HepG2 (cell line): Measurements from ENCODE around the gene GFER. TPM values are rescaled to one million over a fixed set of nuclear protein-coding genes. Genes with fewer than 3 reads are reported as not detected.

ENCODE experiments used
- DMTF1 ChIP-seq: sonication (generic); formaldehyde crosslinking; IDR thresholded peaks from 2 replicates; pipeline ENCODE4 v1.4.0; 2020; ENCODE audit warnings: mild to moderate bottlenecking, missing genetic modification reagents
- GATA4 ChIP-seq: sonication (generic); IDR thresholded peaks from 2 replicates; pipeline ENCODE4 v1.6.1; 2016; ENCODE audit warnings: antibody characterized with exemption, low read depth, borderline replicate concordance
- HIC2 ChIP-seq: sonication (generic); formaldehyde crosslinking; IDR thresholded peaks from 2 replicates; pipeline ENCODE4 v1.9.0; 2022; ENCODE audit warnings: low read depth, missing genetic modification reagents
- KLF16 ChIP-seq, 2 experiments: sonication (generic) in 1 of 2; formaldehyde crosslinking in 1 of 2; IDR thresholded peaks; 2 replicates each; pipeline versions ENCODE4 v1.6.1 to v1.8.0; 2016 to 2023; ENCODE audit warnings: missing genetic modification reagents in 2 of 2, missing compliant biosample characterization in 1 of 2
- NRL ChIP-seq: sonication (generic); formaldehyde crosslinking; IDR thresholded peaks from 2 replicates; pipeline ENCODE4 v1.5.0; 2020; ENCODE audit warnings: missing genetic modification reagents, mild to moderate bottlenecking, moderate library complexity, borderline replicate concordance
- THAP9 ChIP-seq: sonication (generic); formaldehyde crosslinking; IDR thresholded peaks from 2 replicates; pipeline ENCODE4; 2020; ENCODE audit warnings: missing genetic modification reagents, mild to moderate bottlenecking, borderline replicate concordance
- TRIM22 ChIP-seq: fragments of 450-650 bp; IDR thresholded peaks from 2 replicates; pipeline ENCODE4 v1.6.1; 2017
- YEATS2 ChIP-seq: sonication (generic); formaldehyde crosslinking; IDR thresholded peaks from 2 replicates; pipeline ENCODE4 v1.4.0; 2020; ENCODE audit warnings: missing genetic modification reagents, borderline replicate concordance
- ZBTB39 ChIP-seq: sonication (generic); formaldehyde crosslinking; IDR thresholded peaks from 2 replicates; pipeline ENCODE4 v1.5.0; 2020; ENCODE audit warnings: missing genetic modification reagents
- ZNF121 ChIP-seq: sonication (generic); formaldehyde crosslinking; IDR thresholded peaks from 2 replicates; pipeline ENCODE4 v1.5.0; 2020; ENCODE audit warnings: mild to moderate bottlenecking, missing genetic modification reagents
- ZNF337 ChIP-seq: sonication (generic); formaldehyde crosslinking; IDR thresholded peaks from 2 replicates; pipeline ENCODE4 v1.5.1; 2020; ENCODE audit warnings: missing genetic modification reagents, low read depth, mild to moderate bottlenecking, borderline replicate concordance
- ZNF766 ChIP-seq: sonication (generic); formaldehyde crosslinking; IDR thresholded peaks from 2 replicates; pipeline ENCODE4 v1.5.0; 2020; ENCODE audit warnings: missing genetic modification reagents, borderline replicate concordance
- ZNF775 ChIP-seq: sonication (generic); formaldehyde crosslinking; IDR thresholded peaks from 2 replicates; pipeline ENCODE4 v1.4.0; 2020; ENCODE audit warnings: missing genetic modification reagents, mild to moderate bottlenecking, moderate library complexity, borderline replicate concordance
- polyA plus RNA-seq, 8 experiments: library from polyadenylated mRNA; depleted of rRNA in 3 of 8; stranded (reverse) in 7 of 8; unstranded in 1 of 8; fragments of >200 nt; fragmentation: Illumina TruSeq in 4 of 8; extraction: Trizol in 4 of 8; gene quantifications; 2 replicates each; pipeline versions ENCODE4 v1.2.1 to v1.2.3, GENCODE V29; 2011 to 2016; ENCODE audit warnings: low read depth in 4 of 8, missing spikeins in 1 of 8, mixed read lengths in 1 of 8; ENCODE audit not compliant: insufficient read depth in 1 of 8
- total RNA-seq, 5 experiments: library from RNA; depleted of rRNA; stranded (reverse); fragments of >200 nt; fragmentation: Illumina TruSeq; extraction: Trizol; gene quantifications; 2 replicates each; pipeline ENCODE4 v1.2.3, GENCODE V29; 2016; ENCODE audit warnings: low read depth in 1 of 5

The GFER gene
- total and polyA plus RNA-seq, 2 of the 13 experiments (the other 11 are each of a cell fraction or from before 2014, with no cell fraction given) = 28.6 to 71.7 TPM

GRCh38 chr16:1942810-1943726, 40.9 kb upstream of the GFER start, which contains the start of gene MSRB1 (continued):
- TF ChIP-seq THAP9 (CRISPR knock-in tag) (no peak; the same call in 1 of the 2 replicates), GATA4 (peak; percentile 65; the same call in 1 of the 2 replicates), KLF16 (CRISPR knock-in tag; IDR thresholded peaks at IDR 0.05) (peak in 1 of 2 experiments; percentile 79; a peak in 2 of 4 replicates), ZNF766 (CRISPR knock-in tag) (no peak), ZNF775 (CRISPR knock-in tag) (0 out of 2 replicates have a peak, but pooled peaks have one; percentile 1), TRIM22 (no peak), ZNF121 (CRISPR knock-in tag) (no peak), ZNF337 (CRISPR knock-in tag) (no peak), NRL (peak; percentile 36; the same call in 1 of the 2 replicates), ZBTB39 (CRISPR knock-in tag) (0 out of 2 replicates have a peak, but pooled peaks have one; percentile 50), YEATS2 (CRISPR knock-in tag) (peak; percentile 43; the same call in 1 of the 2 replicates), DMTF1 (peak; percentile 34; the same call in 1 of the 2 replicates), HIC2 (CRISPR knock-in tag) (0 out of 2 replicates have a peak, but pooled peaks have one; percentile 25)
